NCI-H1436 treated with DMSO at 0.1 percent for 48 hours (cell line): ENCODE results near the gene UTP15.

Experiments
- DNase-seq: peaks from one replicate; lab custom pipeline; 2025; lab: John Stamatoyannopoulos, UW

UTP15 gene

GRCh38 chr5:73565139-73565968 lies at the start of gene UTP15, which contains the start of gene ANKRA2:
UTP15 (plus strand) TSS chr5:73565743; CDS start chr5:73567345, 1,602 bp downstream.
ANKRA2 (minus strand) TSS chr5:73565639; CDS start chr5:73562881, 2,758 bp downstream.
- DNase-seq, result peak; percentile 74

DNA sequence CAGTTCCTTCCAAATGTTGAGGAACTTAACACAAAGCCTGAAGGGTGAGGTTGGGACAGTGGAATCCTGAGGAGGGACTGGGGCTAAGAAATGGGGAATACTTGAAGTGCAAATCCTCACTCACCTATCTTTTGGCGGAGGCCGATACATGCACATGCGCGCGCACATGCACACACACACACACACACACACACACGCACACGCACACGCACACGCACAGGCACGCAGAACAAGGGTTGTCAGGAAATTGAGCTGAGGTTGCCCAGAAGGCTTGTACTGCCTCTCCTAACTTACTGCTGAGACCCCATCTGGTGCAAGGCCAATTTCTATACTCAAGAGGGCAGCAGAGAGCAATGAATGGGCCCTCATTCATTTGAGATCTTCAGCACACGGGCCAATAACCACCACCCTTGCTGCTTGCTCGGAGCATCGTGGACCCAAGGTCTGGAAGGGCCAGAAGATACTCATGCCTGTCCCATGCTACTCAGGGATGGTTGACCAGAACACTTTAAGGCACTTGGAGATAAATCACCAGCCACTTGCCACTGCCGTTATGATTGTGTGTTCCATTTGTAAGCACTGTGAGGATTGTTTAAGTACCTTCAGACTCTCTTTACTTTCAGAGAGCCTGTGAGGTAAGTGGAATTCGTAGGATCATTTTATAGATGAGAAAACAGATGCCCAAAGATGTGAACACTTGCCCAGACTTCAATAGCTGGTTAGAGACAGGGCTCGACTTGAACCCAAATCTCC lies 45.8 kb upstream of the UTP15 start:
- DNase-seq, result peak; percentile 59

- no peak for DNase-seq
Observed at GRCh38 chr5:73522989-73523388, 42.6 kb upstream of the UTP15 start.

- no peak for DNase-seq
Observed at GRCh38 chr5:73523861-73524260, 41.7 kb upstream of the UTP15 start.

DNA sequence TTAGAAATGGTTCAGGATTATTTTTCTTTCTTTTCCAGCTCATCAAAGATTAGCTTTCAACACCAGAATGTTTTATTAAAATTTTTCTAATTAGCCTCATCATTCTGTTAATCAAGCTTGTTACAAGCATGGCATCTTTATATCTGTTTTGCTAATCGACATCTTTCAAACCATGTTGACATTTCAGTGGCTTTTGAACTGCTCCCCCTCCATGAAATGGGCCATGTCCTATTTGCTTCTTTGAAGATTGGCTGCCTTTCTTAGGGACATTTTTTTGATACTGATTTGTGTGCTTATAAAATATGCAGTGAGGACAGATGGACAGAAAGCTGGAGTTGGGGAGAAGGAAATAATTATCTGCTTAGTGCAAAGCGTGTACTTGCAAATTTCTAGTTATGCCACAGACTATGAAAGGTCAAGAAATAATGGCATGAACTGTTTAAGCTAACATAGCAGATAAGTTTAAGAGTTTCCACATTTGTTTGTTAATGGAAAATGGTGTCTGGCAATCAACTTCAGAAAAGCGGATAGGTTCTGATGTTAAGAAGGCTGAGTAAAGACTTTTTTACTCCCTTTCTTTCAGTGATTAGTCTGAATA lies 39.8 kb upstream of the UTP15 start:
- DNase-seq, result no peak

- DNase-seq, result no peak
Observed at GRCh38 chr5:73528248-73528647, 37.3 kb upstream of the UTP15 start.

- no peak for DNase-seq
Observed at GRCh38 chr5:73529081-73529480, 36.5 kb upstream of the UTP15 start.

DNA sequence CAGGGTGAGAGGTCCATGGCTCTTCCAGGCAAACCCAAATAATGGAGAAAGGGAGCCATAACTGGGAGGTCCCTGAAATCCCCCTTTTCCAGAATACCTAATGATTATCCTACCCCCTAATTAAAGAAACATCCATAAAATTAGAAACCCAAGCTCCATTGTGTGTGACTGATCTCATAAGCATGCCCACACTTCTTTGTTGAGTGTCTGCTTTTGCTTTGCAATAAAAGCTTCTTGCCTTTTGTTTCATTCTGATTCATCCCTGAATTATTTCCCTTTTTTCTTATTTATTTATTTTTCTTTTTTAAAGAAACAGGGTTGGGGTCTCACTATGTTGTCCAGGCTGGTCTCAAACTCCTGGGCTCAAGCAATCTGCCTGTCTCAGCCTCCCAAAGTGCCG lies 34.2 kb upstream of the UTP15 start:
- no peak for DNase-seq

DNA sequence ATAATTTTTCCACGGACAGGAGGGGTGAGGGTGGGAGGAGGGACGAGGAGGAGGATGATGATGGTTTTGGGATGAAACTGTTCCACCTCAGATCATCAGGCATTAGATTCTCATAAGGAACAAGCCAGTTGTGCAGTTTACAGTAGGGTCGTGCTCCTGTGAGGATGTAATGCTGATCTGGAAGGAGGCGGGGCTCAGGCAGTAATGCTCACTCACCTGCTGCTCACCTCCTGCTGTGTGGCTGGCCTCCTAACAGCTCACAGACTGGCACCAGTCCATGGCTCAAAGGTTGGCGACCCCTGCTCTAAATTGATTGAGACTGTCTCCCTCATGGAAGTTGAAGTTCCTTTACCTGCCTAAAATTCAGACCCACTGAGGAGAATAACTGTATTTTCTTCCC lies 33.3 kb upstream of the UTP15 start:
- no peak for DNase-seq

DNA sequence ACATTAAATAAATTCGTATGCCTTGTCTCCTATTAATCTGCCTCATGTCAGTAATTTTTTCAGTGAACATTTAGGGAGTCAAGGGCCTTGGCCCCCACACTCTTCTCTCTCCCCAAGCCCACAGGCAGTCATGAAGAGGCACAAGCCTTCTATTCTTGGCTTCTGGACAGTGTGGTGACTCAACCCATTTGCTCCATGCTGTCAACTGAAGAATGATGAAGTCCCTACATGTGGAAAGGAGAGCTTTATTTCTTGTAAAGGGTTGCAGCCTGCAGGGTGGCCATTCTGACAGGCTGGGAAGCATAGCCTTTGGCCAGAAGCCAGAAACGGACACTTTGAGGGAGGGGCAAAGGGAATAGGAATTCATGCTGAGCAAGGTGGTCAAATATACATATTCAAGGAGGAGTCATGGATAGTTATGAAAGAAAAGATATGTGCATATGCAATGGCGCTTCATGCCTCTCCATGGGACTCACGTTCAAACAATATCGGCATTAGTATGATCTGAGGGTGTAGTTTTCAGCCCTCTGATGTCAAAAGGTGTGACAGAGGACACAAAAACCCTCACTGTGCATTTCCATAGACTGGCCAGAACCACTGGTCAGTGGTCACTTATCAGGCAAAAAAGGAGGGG lies 31.4 kb upstream of the UTP15 start:
- no peak for DNase-seq

DNA sequence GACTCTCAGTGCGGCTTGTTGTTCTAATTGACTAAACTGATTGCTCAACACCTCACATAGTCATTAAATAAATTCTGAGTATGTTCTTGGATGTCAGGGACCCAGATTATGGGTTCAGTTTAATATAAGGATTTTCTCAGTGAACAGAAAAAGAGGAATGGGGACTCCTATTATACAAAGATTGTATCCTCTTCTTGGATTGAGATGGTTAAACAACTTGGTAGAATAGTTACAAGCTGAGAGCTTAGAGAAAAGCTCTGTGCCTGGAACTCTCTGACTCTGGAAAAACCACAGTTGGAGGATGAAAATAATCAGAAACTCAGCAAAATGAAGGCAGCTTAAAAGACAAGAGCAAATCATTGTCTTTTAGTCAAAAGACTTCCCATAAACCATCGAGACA lies 30.6 kb upstream of the UTP15 start:
- no peak for DNase-seq

DNA sequence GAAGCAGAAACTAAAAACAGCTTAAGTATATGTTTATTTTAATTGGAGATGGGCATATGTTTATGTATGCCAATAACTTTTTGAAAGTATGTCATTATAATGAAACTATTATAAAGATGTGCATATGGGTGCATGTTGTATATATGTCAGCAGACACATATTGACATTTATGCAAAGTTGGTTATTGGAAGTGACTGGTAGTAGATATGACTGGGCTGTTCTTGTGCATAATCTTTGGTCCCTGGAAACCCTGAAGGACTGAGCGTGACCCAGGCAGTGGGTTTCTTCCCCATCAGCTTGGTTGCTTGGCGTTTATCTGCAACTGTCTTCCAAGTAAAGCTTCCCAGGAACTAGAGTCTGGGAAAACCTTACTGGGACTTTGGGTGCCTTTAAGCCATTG lies 25.8 kb upstream of the UTP15 start:
- no peak for DNase-seq

DNA sequence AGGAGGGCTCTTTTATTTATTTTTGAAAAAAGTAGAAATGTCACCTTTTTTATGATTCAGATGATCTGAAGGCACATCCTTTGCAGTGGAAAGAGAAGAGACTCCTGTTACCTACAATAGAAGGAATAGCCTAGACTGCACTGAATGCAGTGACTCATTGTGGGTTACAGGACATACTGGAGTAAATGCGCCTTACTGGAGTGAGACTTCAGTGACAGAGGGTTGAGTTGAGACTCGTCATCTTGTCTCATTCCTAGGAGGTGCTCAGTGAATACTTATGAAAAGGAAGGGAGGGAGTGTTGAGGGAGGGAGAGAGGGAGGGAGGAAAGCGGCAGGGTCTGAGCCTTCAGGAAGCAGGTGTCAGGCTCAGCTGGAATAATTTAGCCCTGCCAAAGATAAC lies 25.4 kb upstream of the UTP15 start:
- no peak for DNase-seq

DNA sequence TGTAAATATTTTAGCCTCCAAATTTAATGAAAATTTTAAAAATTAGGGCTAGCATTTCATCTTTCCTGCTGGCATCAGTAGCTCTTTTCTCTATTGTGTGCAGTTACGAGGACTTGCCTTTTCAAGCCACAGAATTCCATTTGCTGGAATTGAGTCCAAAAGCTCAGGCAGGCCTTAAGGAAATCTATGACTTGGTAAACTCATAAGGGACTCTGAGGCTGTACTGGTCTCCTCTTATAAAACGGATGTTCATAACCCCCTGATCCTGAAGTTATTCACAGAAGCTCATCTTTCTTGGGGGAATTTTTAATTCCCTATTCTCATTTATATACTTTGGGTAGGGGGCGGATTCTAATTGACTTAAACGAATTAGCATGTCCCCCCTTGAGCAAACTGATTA lies 23.5 kb upstream of the UTP15 start:
- no peak for DNase-seq

DNA sequence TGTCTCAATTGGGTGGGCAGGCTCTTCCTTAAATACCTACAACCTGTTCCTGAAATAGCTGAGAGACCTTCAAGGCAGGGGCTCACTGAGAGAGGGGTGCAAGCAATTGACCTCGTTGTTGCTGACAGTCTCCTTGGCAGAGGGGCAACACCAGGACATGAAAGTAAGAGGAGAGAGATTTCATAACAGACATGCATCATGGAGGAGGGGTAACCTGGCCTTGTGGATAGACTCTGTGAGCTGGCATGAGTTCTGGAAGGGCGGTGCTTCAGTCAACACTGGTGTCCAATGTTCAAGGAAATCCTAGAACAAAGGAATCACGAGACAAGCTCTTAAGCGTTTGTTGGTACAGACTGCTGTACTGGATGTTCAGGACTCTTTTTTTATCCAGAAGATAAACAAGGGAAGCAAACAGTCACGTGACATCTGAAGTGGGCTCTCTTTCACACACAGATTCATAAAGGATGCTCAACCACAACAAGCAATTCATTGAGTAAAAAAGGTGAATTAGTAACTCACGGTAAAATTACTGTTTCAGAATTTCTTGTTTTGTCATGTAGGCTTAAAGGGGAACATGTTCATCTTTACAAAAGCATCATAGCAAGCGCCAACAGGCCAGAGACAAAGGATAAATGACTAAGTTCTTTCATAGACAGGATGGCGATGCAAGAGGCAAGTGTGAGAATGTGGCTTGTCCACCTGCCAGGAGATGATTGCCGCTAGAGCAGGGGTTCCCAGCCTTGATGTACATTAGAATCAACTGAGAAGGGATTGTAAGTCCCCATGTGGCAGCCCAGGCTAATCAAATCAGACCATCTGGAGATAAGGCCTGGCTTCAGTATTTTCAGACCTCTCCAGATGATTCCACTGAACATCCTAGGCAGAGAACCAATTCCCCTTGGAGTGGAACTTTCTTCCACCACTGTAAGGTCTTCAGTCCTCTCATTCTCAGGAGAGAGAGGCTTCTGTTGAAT lies 20.8 kb upstream of the UTP15 start:
- DNase-seq, result peak; percentile 87

- no peak for DNase-seq
Observed at GRCh38 chr5:73545403-73545779, 20.2 kb upstream of the UTP15 start.

- DNase-seq, result no peak
Observed at GRCh38 chr5:73550016-73550415, 15.5 kb upstream of the UTP15 start.

DNA sequence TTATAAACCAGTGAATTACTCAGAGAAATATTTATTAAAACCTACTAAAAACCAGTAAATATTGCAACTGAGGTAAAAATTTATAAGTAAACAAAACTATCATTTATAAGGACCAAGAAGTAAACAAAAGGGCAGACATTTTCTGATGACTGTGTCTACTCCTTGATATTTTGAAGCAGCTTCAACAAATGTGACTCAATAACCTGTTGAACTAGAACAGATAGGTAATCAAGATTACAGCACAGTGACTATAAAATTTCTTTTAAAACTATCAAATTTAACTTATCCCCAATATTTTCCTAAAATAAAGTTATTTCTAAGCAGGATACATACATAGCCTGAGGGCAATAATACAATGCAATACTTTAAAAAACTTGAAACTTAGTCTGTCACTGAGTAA lies 12.9 kb upstream of the UTP15 start:
- no peak for DNase-seq

DNA sequence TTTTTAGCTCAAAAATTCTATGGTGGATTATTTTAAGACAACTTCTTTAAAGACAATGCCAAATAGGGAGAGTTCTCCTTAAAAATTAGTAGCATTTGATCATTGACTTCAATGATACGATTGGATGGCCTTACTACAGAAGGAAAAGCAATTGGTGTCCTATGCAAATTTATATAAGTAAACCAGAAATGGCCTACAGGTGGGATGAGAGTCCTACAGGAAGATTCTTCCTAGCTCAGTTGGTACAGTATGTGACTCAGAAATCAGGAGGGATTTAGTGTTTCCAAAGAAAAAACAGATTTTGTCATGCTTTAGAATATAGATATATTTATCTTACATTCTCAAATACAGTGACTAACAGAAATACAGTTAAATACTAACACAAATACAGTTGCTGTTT lies 6.6 kb upstream of the UTP15 start:
- no peak for DNase-seq

- DNase-seq, result no peak
Observed at GRCh38 chr5:73564018-73564417, 1.5 kb upstream of the UTP15 start.

GRCh38 chr5:73564675-73565074 lies 868 bp upstream of the UTP15 start:
- no peak for DNase-seq
